B cell (primary cell): ENCODE measurements around the gene SIGLEC5. TPM values are rescaled to one million over a fixed set of nuclear protein-coding genes. Genes with fewer than 3 reads are reported as not detected.

Source experiments
- ATAC-seq: fragments of 200-7000 bp; cut with Tn5 transposase; one replicate; pipeline ENCODE4 v1.10.0; 2021; ENCODE audit warnings: low read depth, mild to moderate bottlenecking, moderate number of reproducible peaks, moderate library complexity
- CTCF ChIA-PET: fragments of 350-600 bp; sonication (Branson Sonifier 250); formaldehyde crosslinking; loops from one replicate; lab custom pipeline; 2021; ENCODE audit warnings: antibody characterized with exemption, inconsistent platforms; lab: Charles Lee
- POLR2A ChIA-PET: fragments of 350-600 bp; sonication (Branson Sonifier 250); formaldehyde crosslinking; loops from one replicate; lab custom pipeline; 2021; ENCODE audit warnings: antibody characterized with exemption; lab: Charles Lee
- DNase-seq: peaks from one replicate; pipeline ENCODE4 v3.0.0; 2013
- H2AFZ ChIP-seq: 2 replicates; pipeline ENCODE4 v1.6.1; 2012; ENCODE audit warnings: mild to moderate bottlenecking, low read depth, low read length; ENCODE audit not compliant: insufficient read depth, poor library complexity, severe bottlenecking
- H3K27ac ChIP-seq, 2 donors: 1 replicate in 1 of 2; 2 replicates in 1 of 2; pipeline ENCODE4 v1.5.1; 2012 to 2013; ENCODE audit warnings: low read length in 2 of 2, mild to moderate bottlenecking in 2 of 2, moderate library complexity in 1 of 2
- H3K27me3 ChIP-seq, 4 experiments: fragments of 200-600 bp in 1 of 4; sonication (generic) in 1 of 4; replicated peaks in 1 of 4; 1 replicate in 2 of 4; 2 replicates in 2 of 4; pipeline versions ENCODE4 v1.6.1 to v1.7.0; 2013 to 2016; ENCODE audit warnings: low read length in 3 of 4, mild to moderate bottlenecking in 2 of 4, mixed read lengths in 1 of 4, moderate library complexity in 1 of 4; ENCODE audit not compliant: insufficient read depth in 4 of 4, control insufficient read depth in 3 of 4; ENCODE audit errors: control extremely low read depth in 1 of 4
- H3K36me3 ChIP-seq, 2 experiments: replicated peaks in 1 of 2; 1 replicate in 1 of 2; 2 replicates in 1 of 2; pipeline versions ENCODE4 v1.6.1 to v1.7.1; 2013; ENCODE audit warnings: low read length in 1 of 2; ENCODE audit not compliant: insufficient read depth in 2 of 2, control insufficient read depth in 1 of 2; ENCODE audit errors: control extremely low read depth in 1 of 2, extremely low read depth in 1 of 2
- H3K4me1 ChIP-seq, 2 donors: fragments of 200-600 bp in 1 of 2; sonication (generic) in 1 of 2; 1 replicate in 1 of 2; 2 replicates in 1 of 2; pipeline versions ENCODE4 v1.5.1 to v1.6.1; 2013 to 2017; ENCODE audit warnings: low read length in 2 of 2; ENCODE audit not compliant: control insufficient read depth in 2 of 2, insufficient read depth in 2 of 2
- H3K4me2 ChIP-seq: replicated peaks from 2 replicates; pipeline ENCODE3; 2012; ENCODE audit warnings: mild to moderate bottlenecking, low read depth, low read length; ENCODE audit not compliant: poor library complexity, severe bottlenecking
- H3K4me3 ChIP-seq, 5 experiments: fragments of 200-600 bp in 1 of 5; sonication (generic) in 1 of 5; 1 replicate in 3 of 5; 2 replicates in 2 of 5; pipeline versions ENCODE4 v1.5.1 to v1.7.0; 2011 to 2016; ENCODE audit warnings: low read length in 4 of 5, mild to moderate bottlenecking in 4 of 5, low read depth in 2 of 5, control low read depth in 1 of 5, moderate library complexity in 1 of 5; ENCODE audit not compliant: insufficient read depth in 1 of 5; ENCODE audit errors: control extremely low read depth in 1 of 5, extremely low read depth in 1 of 5
- H3K79me2 ChIP-seq: fragments of 200-600 bp; sonication (generic); one replicate; pipeline ENCODE4 v1.6.0; 2016; ENCODE audit warnings: low read length; ENCODE audit not compliant: control insufficient read depth, insufficient read depth
- H3K9ac ChIP-seq: fragments of 200-600 bp; sonication (generic); 2 replicates; pipeline ENCODE4 v1.6.1; 2017; ENCODE audit warnings: mild to moderate bottlenecking, low read length, moderate library complexity
- H3K9me3 ChIP-seq, 3 donors: one replicate each; pipeline versions ENCODE4 v1.6.1 to v1.7.1; 2013; ENCODE audit warnings: low read length in 2 of 3; ENCODE audit not compliant: control insufficient read depth in 2 of 3, insufficient read depth in 1 of 3; ENCODE audit errors: control extremely low read depth in 1 of 3
- H4K20me1 ChIP-seq: 2 replicates; pipeline ENCODE4 v1.6.0; 2012; ENCODE audit warnings: mild to moderate bottlenecking, low read length; ENCODE audit not compliant: insufficient read depth, control insufficient read depth, poor library complexity, severe bottlenecking
- H3K27ac Mint-ChIP-seq: one replicate; pipeline ENCODE4 v1.8.0; 2021; ENCODE audit warnings: mixed read lengths
- H3K27me3 Mint-ChIP-seq: one replicate; pipeline ENCODE4 v1.8.0; 2021; ENCODE audit warnings: mixed read lengths
- H3K4me1 Mint-ChIP-seq: one replicate; pipeline ENCODE4 v1.8.0; 2021; ENCODE audit warnings: mixed read lengths
- H3K4me3 Mint-ChIP-seq: one replicate; pipeline ENCODE4 v1.8.0; 2021; ENCODE audit warnings: mixed read lengths
- H3K9me3 Mint-ChIP-seq: one replicate; pipeline ENCODE4 v1.8.0; 2022; ENCODE audit warnings: mixed read lengths; ENCODE audit not compliant: insufficient read depth
- CTCF ChIP-seq: fragments of 200-600 bp; IDR thresholded peaks from one replicate; pipeline ENCODE4 v1.8.0; 2022; ENCODE audit warnings: antibody characterized with exemption, mild to moderate bottlenecking
- EZH2 ChIP-seq: IDR thresholded peaks from 2 replicates; pipeline ENCODE4 v1.6.1; 2012; ENCODE audit warnings: borderline replicate concordance, low read depth, mild to moderate bottlenecking, moderate library complexity, low read length; ENCODE audit not compliant: insufficient read depth, poor library complexity, severe bottlenecking
- WGBS: methylation state at CpG from one replicate; pipeline ENCODE4 v1.1.5; 2013; ENCODE audit warnings: missing lambda C conversion rate; ENCODE audit not compliant: insufficient coverage; 5-methylcytosine and 5-hydroxymethylcytosine counted together
- intact Hi-C: fragments of 100-400 bp; cut with micrococcal nuclease; formaldehyde crosslinking; loops from one replicate; pipeline ENCODE4 v1.10.0; 2022
- polyA plus RNA-seq: library from polyadenylated mRNA; depleted of rRNA; stranded (reverse); fragments of >200 nt; gene quantifications from 2 replicates; pipeline ENCODE4 v1.2.3, GENCODE V29; 2012
- total RNA-seq, 2 donors: library from RNA; stranded (reverse); fragments of 120-200 nt in 1 of 2; gene quantifications; 1 replicate in 1 of 2; 2 replicates in 1 of 2; pipeline versions ENCODE4 v1.2.3 to v1.2.4, GENCODE V29; 2013 to 2022

Gene SIGLEC5
- total and polyA plus RNA-seq, 2 donors (not counting 1 experiment from before 2014, with no cell fraction given) = 0.84 TPM; not detected in 1

GRCh38 chr19:51587264-51588191, 42.7 kb downstream of the SIGLEC5 start:
- no peaks in the 10 kb centered on the region for H4K20me1 ChIP-seq
- H3K4me1 ChIP-seq = no peaks in the 10 kb centered on the region
- DNase-seq = no peak
- peaks cover 26 to 47% of the 10 kb centered on the region in 2 experiments for H3K36me3 ChIP-seq
- WGBS = 100% methylated on average over 2 of the region's 9 CpGs
- H3K4me3 ChIP-seq = no peak overlapping the region
- Mint-ChIP-seq H3K4me3 (no peak overlapping the region), H3K27ac (no peak overlapping the region), H3K27me3 (no peaks in the 10 kb centered on the region), H3K9me3 (peaks cover 7% of the 10 kb centered on the region), H3K4me1 (no peaks in the 10 kb centered on the region)
- no peak overlapping the region for H3K9ac ChIP-seq
- no peak overlapping the region for H3K27ac ChIP-seq
- ATAC-seq = no peak
- no peak overlapping the region for H2AFZ ChIP-seq
- H3K79me2 ChIP-seq = no peaks in the 10 kb centered on the region
- intact Hi-C loops = no loop called here
- peaks cover 4 to 26% (median 22%) of the 10 kb centered on the region in 3 donors for H3K9me3 ChIP-seq
- no peak for TF ChIP-seq CTCF
- TF ChIP-seq EZH2 = no peak
- H3K4me2 ChIP-seq = no peak overlapping the region
- POLR2A ChIA-PET = no interaction called here
- H3K27me3 ChIP-seq = no peaks in the 10 kb centered on the region
- CTCF ChIA-PET = interaction anchor here (1.2 kb wide), 1 partner anchor 69 kb away, joined by 4 read pairs; no protein-coding TSS in a partner anchor

- Mint-ChIP-seq H3K27ac (no peak overlapping the region), H3K4me1 (no peaks in the 10 kb centered on the region), H3K9me3 (peaks cover 7% of the 10 kb centered on the region), H3K27me3 (no peaks in the 10 kb centered on the region), H3K4me3 (no peak overlapping the region)
- TF ChIP-seq EZH2 (no peak), CTCF (no peak)
- H3K4me2 ChIP-seq = no peak overlapping the region
- H4K20me1 ChIP-seq = no peaks in the 10 kb centered on the region
- intact Hi-C loops = no loop called here
- WGBS = 70% methylated on average over 2 of the region's 4 CpGs
- no peaks in the 10 kb centered on the region for H3K79me2 ChIP-seq
- DNase-seq (no peak), ATAC-seq (no peak)
- no peak overlapping the region for H2AFZ ChIP-seq
- H3K4me1 ChIP-seq = no peaks in the 10 kb centered on the region
- no peak overlapping the region for H3K27ac ChIP-seq
- H3K9me3 ChIP-seq = peaks cover 4 to 26% (median 22%) of the 10 kb centered on the region in 3 donors
- H3K4me3 ChIP-seq = no peak overlapping the region
- POLR2A ChIA-PET = no interaction called here
- H3K27me3 ChIP-seq = no peaks in the 10 kb centered on the region
- CTCF ChIA-PET = interaction anchor here (0.7 to 1.2 kb wide), 4 partner anchors 8 to 114 kb away, joined by 3 to 4 read pairs (median 3); no protein-coding TSS in a partner anchor
- H3K9ac ChIP-seq = no peak overlapping the region
- peaks cover 27 to 50% of the 10 kb centered on the region in 2 experiments for H3K36me3 ChIP-seq
Measured at GRCh38 chr19:51586799-51587198, 43.4 kb downstream of the SIGLEC5 start.
